ENCODE data around the gene MRPS7. TPM values are rescaled to one million over a fixed set of nuclear protein-coding genes. Genes with fewer than 3 reads are reported as not detected.

MRPS7 gene
- total RNA-seq: 44.2 to 49.2 TPM (median 45.3 TPM) in 3 replicates

DNA sequence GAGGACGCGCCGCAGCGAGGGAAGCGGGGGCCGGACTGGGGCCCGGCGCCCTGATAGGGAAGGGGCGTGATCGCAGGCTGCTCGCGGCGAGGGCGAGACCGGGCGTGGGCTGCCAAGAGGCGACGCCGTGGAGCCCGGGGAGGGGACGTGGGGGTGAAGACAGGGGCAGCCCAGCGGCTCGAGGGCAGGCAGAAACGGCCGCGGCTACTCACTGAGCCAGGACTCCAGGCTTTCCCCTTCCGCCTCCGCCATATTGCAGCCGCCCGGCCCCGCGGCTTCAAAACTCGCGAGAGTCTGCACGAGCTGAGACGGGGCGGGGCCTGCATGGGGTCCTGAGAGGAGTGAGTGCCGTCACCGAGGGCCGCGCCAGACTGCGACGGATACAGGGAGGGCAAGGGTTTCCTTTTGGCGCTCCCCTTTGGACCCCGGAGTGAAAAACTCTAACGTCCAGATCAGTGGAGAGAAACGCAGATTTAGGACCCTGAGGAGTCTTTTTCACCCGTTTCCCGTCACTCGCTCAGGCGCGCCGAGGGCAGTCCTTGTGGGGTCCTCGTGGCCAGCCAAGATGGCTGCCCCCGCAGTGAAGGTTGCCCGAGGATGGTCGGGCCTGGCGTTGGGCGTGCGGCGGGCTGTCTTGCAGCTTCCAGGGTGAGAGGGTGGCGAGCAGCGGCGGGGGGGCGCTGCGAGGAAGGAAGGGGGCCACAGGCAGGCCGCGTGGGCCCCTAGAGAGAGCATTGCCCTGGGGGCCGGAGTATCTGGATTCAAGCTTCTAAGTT lies at the start of gene MRPS7, which contains the start of gene GGA3:
Gene MRPS7 (plus strand): TSS at position 544 of the 776 bp plus-strand sequence. CDS start 22 bp downstream, at position 566.
Gene GGA3 (minus strand): TSS at position 271 of the 776 bp plus-strand sequence. CDS start 19 bp downstream, at position 252.
- Mint-ChIP-seq H3K9me3 (no peaks in the 10 kb centered on the region), H3K27ac (peak within 1 kb of the TSS; percentile 100), H3K36me3 (peaks cover 3% of the 10 kb centered on the region), H3K4me3 (peak within 1 kb of the TSS; percentile 98), H3K4me1 (peaks cover 32% of the 10 kb centered on the region), H3K27me3 (ENCODE audit: low read depth) (no peaks in the 10 kb centered on the region)
- TF ChIP-seq, protein P1, sequence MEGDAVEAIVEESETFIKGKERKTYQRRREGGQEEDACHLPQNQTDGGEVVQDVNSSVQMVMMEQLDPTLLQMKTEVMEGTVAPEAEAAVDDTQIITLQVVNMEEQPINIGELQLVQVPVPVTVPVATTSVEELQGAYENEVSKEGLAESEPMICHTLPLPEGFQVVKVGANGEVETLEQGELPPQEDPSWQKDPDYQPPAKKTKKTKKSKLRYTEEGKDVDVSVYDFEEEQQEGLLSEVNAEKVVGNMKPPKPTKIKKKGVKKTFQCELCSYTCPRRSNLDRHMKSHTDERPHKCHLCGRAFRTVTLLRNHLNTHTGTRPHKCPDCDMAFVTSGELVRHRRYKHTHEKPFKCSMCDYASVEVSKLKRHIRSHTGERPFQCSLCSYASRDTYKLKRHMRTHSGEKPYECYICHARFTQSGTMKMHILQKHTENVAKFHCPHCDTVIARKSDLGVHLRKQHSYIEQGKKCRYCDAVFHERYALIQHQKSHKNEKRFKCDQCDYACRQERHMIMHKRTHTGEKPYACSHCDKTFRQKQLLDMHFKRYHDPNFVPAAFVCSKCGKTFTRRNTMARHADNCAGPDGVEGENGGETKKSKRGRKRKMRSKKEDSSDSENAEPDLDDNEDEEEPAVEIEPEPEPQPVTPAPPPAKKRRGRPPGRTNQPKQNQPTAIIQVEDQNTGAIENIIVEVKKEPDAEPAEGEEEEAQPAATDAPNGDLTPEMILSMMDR (IDR thresholded peaks at IDR 0.05; ENCODE audit: unreplicated experiment): no peak
- peak; percentile 93 to 96 for DNase-seq (ENCODE audit: low spot score in 2 of 2, unreplicated experiment in 2 of 2)

DNA sequence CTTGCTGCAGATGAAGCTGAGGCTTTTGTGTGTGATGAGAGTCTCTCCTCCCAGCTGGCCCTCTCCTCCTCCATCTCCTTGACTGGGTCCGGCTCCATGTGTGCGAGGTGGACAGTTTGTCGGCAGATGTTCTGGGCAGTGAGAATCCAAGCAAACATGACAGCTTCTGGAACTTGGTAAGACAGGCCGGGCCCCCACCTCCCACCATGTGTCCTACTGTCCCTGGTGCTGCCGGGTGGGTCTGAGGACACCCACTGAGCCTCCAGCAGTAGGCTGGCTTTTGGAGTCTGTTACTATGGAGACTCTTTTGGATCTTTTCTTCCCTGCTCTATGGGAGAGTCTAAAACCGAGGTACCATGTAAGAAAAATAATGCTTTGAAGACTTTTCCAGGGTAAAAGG lies 43.5 kb upstream of the MRPS7 start:
- TF ChIP-seq, protein P1 (IDR thresholded peaks at IDR 0.05; ENCODE audit: unreplicated experiment): no peak
- Mint-ChIP-seq H3K27ac (no peak overlapping the region), H3K9me3 (no peaks in the 10 kb centered on the region), H3K4me3 (no peak overlapping the region), H3K27me3 (ENCODE audit: low read depth) (no peaks in the 10 kb centered on the region), H3K4me1 (no peaks in the 10 kb centered on the region), H3K36me3 (peaks cover 30% of the 10 kb centered on the region)
- DNase-seq (ENCODE audit: low spot score in 2 of 2, unreplicated experiment in 2 of 2): no peak

- no peaks in the 10 kb centered on the region for H3K4me1 Mint-ChIP-seq
- no peaks in the 10 kb centered on the region for H3K9me3 Mint-ChIP-seq
- TF ChIP-seq, protein P1 (IDR thresholded peaks at IDR 0.05; ENCODE audit: unreplicated experiment): no peak
- H3K36me3 Mint-ChIP-seq: peaks cover 34% of the 10 kb centered on the region
- H3K27ac Mint-ChIP-seq: no peak overlapping the region
- H3K27me3 Mint-ChIP-seq (ENCODE audit: low read depth): no peaks in the 10 kb centered on the region
- no peak overlapping the region for H3K4me3 Mint-ChIP-seq
- DNase-seq (ENCODE audit: low spot score in 2 of 2, unreplicated experiment in 2 of 2): no peak
Measured at GRCh38 chr17:75219815-75220214, 41.9 kb upstream of the MRPS7 start.

GRCh38 chr17:75225016-75225415 lies 36.7 kb upstream of the MRPS7 start:
- no peak overlapping the region for H3K4me3 Mint-ChIP-seq
- no peaks in the 10 kb centered on the region for H3K9me3 Mint-ChIP-seq
- H3K4me1 Mint-ChIP-seq: no peaks in the 10 kb centered on the region
- no peak overlapping the region for H3K27ac Mint-ChIP-seq
- no peaks in the 10 kb centered on the region for H3K27me3 Mint-ChIP-seq (ENCODE audit: low read depth)
- DNase-seq (ENCODE audit: low spot score in 2 of 2, unreplicated experiment in 2 of 2): no peak
- TF ChIP-seq, protein P1 (IDR thresholded peaks at IDR 0.05; ENCODE audit: unreplicated experiment): no peak
- H3K36me3 Mint-ChIP-seq: peaks cover 32% of the 10 kb centered on the region

DNA sequence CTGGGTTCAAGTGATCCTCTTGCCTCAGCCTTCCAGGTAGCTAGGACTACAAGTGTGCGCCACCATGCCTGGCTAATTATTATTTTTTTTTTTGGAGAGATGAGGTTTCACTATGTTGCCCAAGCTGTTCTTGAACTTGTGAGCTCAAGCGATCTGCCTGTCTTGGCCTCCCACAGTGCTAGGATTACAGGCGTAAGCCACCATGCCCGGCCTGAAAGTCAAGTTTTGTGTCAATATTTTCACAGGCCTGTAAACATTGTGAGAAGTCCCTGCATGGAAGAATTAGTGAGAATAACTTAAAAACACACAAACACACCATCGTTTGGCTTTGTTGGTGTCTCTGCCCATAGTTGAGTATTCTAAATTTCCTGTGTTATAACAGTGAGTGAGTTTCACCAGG lies 34.0 kb upstream of the MRPS7 start:
- no peak for DNase-seq (ENCODE audit: low spot score in 2 of 2, unreplicated experiment in 2 of 2)
- H3K4me3 Mint-ChIP-seq: no peak overlapping the region
- no peaks in the 10 kb centered on the region for H3K4me1 Mint-ChIP-seq
- no peaks in the 10 kb centered on the region for H3K27me3 Mint-ChIP-seq (ENCODE audit: low read depth)
- no peaks in the 10 kb centered on the region for H3K9me3 Mint-ChIP-seq
- TF ChIP-seq, protein P1 (IDR thresholded peaks at IDR 0.05; ENCODE audit: unreplicated experiment): no peak
- peaks cover 30% of the 10 kb centered on the region for H3K36me3 Mint-ChIP-seq
- no peak overlapping the region for H3K27ac Mint-ChIP-seq

Measured in mesothelial cell of epicardium (in vitro differentiated cells).